ENCODE measurements around the gene ACKR3.

ACKR3 gene

DNA sequence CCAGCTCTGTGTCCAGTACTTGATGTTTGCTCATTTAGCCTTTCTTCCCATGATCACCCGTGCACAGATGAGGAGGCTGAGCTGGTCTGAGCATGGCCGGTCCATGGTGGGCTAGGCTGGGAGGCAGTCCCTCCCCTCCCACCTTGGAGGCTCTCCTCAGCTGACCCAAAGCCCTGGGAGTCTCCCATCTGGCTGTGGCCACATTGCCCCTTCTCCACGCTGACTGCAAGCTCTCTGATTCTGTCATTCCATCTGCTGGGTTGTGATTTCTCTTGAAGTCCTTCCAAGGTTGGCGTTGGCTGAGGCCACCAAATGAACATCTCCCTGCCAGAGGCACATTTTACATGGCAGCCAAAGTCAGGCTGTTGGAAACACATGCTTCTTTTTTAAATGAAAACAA, 44.0 kb downstream of the ACKR3 start:
- ATAC-seq = no peak

DNA sequence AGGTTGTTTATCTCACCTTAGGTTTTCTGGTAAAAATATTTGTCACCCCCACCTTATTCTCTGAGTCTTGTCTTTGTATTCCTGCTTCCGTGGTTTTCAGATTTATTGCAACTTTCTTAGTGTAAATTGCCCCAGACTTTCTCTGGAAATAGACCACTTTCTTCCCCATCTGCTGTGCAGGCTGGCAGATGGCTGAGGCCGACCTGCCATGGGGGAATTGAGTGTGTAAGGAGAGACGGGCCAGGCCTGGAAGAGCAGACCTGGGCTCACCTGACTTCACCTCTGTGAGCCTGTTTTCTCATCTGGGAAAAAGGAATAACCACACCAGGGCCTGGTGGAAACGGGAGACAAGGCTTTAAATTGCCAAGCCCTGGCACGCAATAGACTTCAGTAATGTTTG, 44.9 kb downstream of the ACKR3 start:
- ATAC-seq = no peak

DNA sequence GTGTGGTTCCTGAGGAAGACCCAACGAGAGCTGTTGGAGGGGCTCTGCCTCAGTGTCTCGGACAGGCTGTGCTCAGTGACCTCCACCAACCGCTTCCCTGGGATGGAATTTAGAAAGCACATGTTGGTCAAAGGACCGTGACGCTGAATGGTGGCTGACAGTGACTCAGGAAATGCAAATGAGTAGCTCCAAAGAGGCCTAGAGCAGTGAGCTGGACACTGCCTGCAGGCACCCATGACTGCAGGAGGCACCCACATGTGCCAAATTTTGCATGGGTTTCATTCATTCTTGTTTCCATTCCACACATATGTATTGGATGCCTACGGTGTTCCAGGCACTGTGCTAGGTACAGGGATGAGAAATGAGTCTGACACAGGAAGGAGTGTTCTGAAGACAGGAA, 46.4 kb downstream of the ACKR3 start:
- ATAC-seq = no peak

DNA sequence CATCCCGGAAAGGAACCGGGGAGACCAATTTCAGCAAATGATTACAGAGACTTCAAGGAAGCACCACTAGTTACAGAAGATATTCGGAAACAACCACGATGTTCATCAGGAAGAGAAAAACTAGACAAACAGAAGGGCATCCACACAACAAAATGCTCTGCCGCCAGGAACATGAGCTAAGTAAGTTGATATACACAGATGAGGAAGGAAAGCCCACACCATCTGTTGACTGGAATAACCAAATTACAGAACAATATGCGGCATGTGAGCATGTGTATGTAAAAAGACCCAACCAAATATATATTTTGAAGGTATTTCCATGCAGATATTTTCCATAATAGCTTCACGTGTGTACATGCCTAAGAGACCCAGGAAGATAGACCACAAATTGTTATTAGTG, 47.0 kb downstream of the ACKR3 start:
- no peak for ATAC-seq

DNA sequence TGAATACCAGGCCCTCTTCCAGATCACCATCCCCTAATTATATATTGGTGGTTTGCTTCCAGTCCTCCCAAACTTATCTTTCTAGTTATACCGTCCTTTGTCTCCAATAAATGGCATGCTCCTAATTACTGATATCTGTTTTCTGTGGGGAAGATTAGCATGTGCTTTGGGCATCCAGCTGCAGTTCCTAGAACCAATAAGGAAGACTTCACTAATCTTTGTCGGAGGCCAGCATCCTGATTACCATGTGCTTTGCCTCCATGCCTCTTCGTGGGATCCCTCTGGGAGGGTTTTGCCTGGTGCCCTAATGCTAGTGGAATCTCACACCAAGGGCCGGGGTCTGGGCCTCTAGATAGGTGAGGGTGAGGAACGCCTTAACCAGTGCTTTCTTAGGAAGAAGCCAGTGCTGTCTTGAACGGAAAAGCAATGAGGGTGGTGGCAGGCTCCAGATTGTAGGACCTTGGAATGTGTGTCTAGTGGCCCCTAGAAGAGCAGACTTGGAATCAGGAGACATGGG, 47.7 kb downstream of the ACKR3 start:
- no peak for ATAC-seq

DNA sequence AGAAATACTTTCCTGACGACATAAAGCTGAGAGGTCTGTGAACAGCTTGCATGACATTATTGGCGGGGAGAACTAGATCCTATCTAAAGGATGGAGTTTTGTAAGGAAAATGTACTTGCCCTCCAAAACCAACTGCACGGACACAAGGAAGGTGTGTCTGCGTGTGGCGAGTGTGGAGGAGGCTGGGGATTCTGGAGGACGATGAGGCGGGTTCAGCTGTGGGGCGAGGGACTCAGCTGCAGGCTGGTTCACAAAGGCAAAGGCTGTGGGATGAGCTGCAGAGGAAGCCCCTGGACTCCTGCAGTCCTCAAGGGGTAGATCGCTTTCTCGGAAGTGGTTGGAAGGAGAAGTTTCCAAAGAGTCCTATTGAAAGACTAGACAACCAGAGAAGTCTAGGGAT, 48.2 kb downstream of the ACKR3 start:
- no peak for ATAC-seq

DNA sequence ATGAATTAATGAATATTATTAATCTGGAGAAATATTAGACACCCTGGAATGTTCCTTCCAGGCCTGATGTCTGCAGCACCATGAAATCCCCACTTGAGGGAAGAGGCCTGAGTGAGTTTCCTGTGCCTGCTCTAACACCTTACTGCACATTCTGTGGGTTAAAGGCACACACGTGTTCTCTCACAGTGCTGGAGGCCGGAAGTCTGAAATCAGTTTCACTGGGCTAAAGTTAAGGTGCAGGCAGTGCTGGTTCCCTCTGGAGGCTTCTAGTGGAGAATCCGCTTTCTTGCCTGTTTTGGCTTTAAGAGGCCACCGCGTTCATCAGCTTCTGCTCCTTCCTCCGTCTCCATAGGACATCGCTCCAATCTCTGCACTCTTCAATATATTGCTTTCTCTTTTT, 48.7 kb downstream of the ACKR3 start:
- no peak for ATAC-seq

DNA sequence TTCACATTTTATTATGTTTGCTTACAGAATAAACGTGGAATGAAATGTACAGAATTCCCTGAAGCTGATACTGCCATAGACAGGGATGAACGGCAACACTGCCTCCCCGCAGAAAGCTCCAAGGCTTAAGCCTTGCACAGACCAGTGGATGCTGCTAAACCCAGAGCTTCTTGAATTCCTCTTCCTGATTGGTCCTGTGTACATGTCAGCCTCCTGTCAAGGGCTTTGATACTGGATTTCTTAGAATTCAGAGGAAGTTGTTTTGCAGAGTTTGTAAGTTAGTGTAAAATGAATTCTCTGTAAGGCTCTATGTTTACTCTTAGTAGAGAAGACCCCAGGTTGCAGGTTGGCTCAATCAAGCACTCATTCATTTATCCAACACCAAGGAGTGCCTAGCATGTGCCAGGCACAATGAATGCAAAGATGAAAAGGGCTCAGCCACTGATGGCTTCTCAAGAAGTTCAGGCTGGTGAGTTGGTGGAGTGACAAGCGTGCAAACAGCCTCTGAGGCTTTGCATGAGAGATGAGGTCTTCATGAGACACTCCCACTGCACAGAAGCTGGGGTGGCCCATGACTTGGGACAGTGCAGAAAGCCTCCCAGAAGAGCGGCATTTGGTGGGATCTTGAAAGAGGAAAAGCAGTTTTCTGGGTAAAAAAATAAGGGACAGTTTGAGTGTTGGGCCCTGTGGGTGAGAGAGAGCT, 50.4 kb downstream of the ACKR3 start:
- ATAC-seq = no peak

DNA sequence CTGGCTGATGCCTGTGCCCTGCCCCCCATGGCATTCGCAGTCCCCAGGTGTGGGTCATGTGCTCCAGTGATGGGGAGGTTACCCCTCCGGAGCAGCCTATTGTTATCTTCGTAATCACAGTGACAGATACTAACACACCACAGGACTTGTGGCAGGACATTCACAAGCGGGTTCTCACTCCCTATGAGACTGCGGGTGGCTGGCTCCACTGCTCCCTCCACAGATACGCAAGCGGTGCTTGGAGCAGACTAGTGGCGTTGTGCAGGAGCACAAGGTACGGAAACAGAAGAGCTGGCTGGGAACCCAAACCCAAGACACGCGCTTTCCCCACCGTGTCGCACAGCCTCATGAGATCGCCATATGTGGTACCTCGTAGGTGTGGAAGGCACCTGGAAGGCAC, 52.2 kb downstream of the ACKR3 start:
- no peak for ATAC-seq

DNA sequence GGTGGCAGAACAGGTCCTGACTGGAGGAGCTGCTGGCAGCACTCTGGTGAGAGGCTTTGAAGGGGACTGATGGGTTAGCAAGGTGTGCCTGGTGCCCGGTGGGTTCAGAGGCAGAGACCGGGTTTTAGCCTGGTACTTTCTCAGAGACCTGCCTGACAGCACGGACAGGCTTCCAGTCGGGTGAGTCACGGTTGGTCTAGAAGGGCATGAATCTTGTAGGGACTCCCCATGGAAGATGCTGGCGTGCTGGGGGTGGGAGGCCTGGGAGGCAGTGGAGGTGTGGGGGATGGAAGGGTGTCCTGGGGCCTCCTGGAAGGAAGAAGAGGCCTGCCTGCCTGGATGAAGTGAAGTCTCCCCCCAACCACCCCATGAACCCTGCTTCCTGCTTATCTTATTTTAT, 52.6 kb downstream of the ACKR3 start:
- ATAC-seq = no peak

DNA sequence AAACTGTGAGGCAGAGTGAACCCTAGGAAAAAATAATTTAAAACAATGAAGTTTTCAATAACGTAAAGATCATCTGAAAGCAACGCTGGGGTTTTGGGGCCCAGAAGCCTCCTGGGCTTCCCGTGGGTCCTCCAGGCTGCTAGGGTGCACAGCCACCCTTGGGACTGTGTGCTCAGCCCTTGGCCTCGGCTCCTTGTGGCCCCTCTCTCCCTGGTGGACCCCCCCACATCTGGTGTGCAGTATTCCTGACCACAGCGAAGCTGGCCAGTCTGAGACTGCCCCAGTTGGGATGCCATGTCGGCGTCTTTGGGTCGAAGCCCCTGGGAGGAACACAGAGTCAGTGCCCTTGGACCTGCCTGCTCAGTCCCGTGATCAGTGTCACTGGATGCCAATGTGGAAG, 53.0 kb downstream of the ACKR3 start:
- no peak for ATAC-seq

DNA sequence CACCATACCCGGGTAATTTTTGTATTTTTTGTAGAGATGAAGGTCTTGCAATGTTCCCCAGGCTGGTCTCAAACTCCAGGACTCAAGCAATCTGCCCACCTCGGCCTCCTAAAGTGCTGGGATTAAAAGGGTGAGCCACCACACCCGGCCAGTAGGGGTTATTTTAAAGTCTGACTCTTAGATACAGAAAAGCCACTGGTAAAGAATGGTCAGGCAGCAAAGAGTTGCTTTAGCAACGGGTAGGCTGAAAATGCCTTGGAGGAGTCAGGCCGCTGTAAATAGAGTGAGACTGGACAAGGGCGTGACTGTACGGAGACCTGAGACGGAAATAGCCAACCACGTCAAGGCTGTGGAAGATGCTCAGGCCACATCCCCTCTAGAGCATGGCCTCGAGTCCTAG, 54.2 kb downstream of the ACKR3 start:
- no peak for ATAC-seq

DNA sequence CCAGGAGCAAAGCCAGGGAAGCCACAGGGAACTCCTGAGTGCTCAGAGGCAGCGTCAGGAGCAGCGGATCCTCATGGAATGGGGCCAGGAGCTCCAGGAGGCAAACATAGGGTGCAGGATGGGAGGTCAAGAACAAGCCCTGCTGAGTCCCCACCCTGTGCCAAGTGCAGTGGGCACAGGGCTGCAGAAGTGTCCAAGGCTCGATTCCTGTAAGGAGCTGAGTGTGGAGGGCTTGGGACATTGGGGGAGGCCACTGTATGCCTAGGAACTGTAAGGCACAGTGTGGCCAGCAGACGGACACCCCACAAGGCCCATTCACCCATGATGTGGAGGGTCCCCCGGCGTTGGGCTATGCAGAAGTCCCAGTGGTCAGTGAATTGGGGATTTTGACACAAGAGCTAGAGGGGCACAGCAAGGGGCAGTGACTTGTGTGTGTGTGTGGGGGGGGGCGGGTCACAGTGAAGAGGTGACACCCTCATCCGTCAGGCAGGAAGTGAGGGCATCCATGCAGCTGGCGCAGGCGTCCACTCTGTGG, 55.6 kb downstream of the ACKR3 start:
- ATAC-seq = no peak

DNA sequence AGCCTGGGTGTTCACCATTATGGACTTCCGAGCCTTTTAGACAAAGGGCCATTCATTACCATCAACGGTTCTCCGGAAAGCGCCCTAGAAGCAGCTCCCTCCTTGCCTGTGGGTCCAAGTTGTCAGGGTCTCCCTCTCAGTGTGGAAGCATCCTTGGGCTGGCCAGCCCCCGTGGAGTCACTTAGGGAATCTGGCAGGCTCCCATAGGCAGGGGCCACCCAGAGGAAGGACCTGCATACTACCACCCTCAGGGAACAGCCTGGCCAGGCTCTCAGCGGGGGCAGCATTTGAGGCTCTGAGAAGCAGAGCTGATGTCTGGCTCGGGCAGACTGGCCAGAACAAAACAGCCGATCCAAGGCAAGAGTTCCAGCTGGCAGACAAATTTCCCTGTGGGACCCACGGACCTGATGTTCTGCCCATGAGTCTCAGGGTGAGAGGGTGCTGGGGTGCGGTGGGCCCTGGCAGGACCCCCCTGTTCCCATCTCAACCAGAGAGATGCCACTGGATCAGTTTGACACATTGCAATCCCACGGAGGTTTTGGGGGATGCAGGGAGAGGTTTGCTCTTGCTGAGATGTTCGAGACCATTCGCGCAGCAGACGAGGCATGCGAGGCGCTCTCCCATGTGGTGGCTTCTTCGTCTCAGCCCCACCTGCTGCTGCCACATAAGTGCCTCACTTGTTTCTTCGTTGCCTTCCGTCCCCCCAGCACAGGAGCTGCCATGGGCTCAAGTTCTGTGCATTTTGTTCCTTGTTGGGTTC, 56.9 kb downstream of the ACKR3 start:
- no peak for ATAC-seq

DNA sequence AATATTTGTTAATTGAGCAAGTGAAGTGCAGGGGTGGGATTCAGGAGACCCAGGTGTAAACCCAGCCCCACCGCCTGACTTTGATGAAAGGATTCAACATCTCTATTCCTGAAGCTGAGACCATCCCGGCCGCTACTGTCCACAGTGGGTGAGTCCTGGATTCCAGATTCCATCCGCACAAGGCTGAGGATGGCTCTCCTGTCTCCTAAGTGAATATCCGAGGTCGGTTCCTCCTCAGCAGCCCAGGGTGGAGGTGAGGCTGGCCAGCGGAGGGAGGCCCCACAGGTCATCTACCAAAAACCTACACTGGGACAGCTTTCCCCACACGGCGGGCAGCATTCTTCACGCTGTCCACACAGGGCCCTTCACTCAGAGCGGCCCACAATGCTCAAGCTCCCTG, 57.6 kb downstream of the ACKR3 start:
- ATAC-seq = no peak

DNA sequence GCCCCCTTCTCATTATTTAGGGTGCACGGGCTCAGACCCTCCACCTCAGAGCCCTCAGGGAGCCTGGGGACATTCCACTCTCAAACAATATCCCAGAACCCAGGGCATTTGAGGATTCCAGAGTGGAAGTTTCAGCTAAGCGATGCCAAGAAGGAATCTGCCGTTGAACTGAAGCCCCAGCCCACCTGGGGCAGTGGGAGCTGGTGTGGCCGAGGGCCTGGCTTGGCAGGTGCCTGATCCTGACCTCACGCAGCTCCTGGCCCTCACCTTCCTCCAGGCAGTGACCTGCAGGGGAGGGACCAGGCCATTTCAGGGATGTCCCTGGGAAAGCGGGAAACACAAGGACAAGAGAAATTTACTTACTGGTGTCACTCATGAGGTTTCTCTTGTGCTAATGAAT, 58.2 kb downstream of the ACKR3 start:
- ATAC-seq = no peak

DNA sequence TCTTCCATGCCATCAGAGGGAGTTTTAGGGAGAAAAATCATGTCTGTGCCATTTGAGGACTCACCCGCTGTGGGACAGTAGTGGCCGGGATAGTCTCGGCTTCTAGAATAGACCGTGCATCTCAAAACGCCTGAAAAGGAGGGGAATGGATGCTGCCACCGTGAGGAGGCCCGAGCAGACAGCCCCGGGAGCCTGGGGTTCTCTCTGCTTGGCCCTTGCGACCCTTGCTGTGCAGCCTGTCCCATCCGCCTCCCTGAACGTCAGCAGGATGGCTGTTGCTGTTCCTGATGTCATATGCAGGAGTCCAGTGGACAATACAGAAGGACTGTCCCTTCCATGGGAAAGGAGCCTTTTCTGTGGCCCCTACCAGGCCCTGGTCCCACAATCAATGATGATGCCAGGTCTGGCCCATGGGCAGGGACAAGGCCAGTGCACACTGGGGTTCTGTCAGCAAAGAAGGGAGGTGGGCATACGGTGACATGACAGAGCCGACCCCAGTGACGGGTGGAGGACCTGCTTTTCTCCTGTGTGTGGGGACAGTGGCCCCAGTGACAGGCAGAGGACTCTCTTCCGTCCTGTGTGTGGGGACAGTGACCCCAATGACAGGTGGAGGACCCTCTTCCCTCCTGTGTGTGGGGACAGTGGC, 58.8 kb downstream of the ACKR3 start:
- no peak for ATAC-seq

DNA sequence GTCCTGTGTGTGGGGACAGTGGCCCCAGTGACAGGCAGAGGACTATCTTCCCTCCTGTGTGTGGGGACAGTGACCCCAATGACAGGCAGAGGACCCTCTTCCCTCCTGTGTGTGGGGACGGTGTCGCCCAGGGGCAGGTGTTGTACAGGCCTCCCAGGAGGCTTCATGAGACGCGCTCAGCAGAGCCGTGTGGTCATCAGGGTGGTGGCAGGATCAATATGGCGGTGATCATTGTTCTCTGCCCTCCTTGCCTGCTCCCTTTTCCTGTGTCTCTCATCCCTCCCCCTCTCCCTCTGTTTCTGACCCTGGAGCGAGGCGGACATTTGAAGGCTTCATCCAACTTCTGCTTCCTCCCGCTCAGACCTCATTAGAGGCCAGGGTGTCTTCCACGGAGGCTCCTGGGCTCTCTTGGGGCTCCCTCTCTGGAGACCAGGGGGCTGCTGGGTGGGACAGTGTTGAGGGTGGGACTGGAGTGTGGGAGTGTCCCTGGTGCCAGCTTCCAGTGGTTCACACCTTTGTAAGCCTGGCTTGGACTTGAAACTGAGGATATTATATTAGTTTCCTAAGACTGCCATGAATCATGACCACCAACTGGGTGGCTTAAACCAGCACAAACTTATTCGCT, 59.5 kb downstream of the ACKR3 start:
- no peak for ATAC-seq

DNA sequence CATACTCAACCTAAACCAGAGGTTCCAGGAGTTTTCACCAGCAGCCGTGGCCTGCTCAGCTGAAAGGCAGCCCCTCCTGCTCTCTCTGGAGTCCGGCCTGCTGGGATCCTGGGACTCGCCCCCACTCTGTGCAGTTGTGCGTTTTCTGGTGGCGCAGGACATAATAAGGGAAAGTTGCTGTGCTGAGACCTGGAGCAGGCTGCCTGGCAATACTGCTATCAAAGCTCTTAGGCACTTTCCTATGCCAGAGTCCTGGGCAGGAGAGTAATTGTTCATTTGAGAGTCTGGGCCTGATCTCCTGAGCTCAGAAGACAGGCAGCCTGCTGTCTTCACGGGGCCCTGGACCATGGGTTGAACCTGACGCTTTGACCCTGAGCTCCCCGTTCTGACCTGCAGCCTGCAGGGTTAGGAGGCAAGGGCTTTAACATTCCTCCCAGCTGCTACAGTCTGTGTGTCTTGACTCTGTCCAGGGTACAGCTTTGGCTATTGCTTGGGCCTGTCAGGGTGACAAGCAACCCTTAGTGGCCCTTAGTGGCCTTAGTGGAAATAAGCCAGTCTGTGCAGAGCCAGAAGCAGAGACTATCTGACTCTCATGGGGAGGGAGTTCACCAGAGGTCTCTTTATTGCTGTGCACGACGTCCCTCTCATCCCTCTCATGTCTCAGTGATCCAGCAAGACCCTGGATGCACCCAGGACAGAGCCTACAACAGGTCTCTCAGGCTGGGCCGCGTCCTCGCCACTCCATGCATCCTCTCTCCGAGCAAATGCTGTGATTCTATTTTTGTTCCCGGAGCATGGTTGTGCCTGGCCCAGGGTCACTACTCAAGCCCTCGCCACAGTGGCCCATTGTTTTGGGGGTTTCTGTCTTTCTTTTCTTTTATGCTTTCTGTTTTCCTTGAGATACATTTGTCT, 60.6 kb downstream of the ACKR3 start:
- ATAC-seq = no peak

DNA sequence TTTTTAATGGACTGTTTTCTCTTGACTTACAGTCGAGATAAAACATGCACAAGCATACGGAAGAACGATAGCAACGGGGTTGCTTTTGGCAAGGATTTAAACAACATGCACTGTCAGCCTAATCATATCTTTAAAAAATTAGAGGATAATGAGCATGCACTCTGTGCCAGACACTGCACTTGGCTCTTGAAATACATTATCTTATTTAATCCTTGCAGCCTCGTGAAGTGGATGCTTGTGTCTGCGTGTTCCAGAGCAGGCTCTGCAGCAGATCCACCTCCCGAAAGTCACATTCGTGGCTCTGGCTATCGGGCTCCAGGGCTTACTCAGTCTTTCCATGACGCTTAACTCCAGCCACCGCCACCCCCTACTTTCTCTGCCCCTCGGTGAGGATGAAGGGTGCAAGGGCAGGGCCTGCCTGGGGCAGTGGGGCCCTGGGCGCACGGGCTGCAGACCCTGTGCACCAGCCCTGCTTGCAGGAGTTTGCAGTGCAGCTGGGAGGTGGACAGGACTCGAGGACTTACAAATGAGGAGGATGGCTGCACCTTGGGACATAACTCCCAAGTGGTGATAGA, 61.7 kb downstream of the ACKR3 start:
- no peak for ATAC-seq

DNA sequence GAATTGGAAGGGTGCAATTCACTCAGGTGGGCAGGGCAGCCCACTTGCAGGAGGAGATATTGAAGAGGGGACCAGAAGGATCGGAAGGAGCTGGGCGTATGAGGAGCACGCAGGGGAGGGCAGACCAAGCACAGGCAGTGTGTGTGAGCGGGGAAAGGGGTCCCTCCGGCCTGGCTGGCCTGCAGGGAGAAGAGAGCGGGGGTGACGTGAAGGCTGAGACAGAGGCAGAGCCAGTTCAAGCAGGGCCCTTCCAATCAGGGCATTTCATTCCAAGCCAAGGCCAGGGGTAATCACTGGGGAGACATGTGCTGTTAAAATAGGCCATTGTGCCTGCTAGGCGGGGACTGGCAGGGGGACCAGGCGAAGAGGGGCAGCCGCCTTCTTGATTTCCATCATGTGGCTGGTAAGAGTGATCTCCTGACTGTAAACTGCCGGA, 62.2 kb downstream of the ACKR3 start:
- ATAC-seq = no peak

Data from activated CD4-positive, CD25-positive, alpha-beta regulatory T cell treated with anti-CD3 and anti-CD28 coated beads, Interleukin-2, amount 50 U/mL, for 24 hours (primary cell).